ENCODE results near the gene NCOA7.
A peak's percentile ranks its signal among the peaks of the same experiment; 100 is the strongest.

NCOA7 gene

GRCh38 chr6:125754566-125754965 is 36.2 kb upstream of the NCOA7 start:
- TF ChIP-seq ZFP30 (CRISPR knock-in tag; IDR thresholded peaks at IDR 0.05) (no peak), PATZ1 (CRISPR knock-in tag; IDR thresholded peaks at IDR 0.05; ENCODE audit: borderline replicate concordance) (no peak)

DNA sequence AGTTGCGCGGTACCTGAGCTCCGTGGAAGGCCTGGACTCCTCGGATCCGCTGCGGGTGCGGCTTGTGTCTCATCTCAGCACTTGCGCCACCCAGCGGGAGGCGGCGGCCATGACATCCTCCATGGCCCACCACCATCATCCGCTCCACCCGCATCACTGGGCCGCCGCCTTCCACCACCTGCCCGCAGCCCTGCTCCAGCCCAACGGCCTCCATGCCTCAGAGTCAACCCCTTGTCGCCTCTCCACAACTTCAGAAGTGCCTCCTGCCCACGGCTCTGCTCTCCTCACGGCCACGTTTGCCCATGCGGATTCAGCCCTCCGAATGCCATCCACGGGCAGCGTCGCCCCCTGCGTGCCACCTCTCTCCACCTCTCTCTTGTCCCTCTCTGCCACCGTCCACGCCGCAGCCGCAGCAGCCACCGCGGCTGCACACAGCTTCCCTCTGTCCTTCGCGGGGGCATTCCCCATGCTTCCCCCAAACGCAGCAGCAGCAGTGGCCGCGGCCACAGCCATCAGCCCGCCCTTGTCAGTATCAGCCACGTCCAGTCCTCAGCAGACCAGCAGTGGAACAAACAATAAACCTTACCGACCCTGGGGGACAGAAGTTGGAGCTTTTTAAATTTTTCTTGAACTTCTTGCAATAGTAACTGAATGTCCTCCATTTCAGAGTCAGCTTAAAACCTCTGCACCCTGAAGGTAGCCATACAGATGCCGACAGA is 31.4 kb upstream of the NCOA7 start:
- TF ChIP-seq ZNF565 (CRISPR knock-in tag; conservative IDR thresholded peaks at IDR 0.05; ENCODE audit: low read depth) (no peak), TOX (CRISPR knock-in tag; IDR thresholded peaks at IDR 0.05; ENCODE audit: borderline replicate concordance) (no peak), ZC3H10 (CRISPR knock-in tag; IDR thresholded peaks at IDR 0.05) (no peak), OSR1 (CRISPR knock-in tag; IDR thresholded peaks at IDR 0.05) (no peak), PPARA (CRISPR knock-in tag; IDR thresholded peaks at IDR 0.05; ENCODE audit: borderline replicate concordance) (no peak), TSHZ2 (CRISPR knock-in tag; IDR thresholded peaks at IDR 0.05) (no peak), ZFP30 (CRISPR knock-in tag; IDR thresholded peaks at IDR 0.05) (no peak), SNAI2 (CRISPR knock-in tag; IDR thresholded peaks at IDR 0.05) (no peak), PATZ1 (CRISPR knock-in tag; IDR thresholded peaks at IDR 0.05; ENCODE audit: borderline replicate concordance) (no peak), CREB5 (CRISPR knock-in tag; IDR thresholded peaks at IDR 0.05; ENCODE audit: low read depth) (no peak), TCF4 (CRISPR knock-in tag; IDR thresholded peaks at IDR 0.05; ENCODE audit: borderline replicate concordance) (no peak), CSDC2 (CRISPR knock-in tag; IDR thresholded peaks at IDR 0.05) (no peak), BACH2 (CRISPR knock-in tag; IDR thresholded peaks at IDR 0.05; ENCODE audit: borderline replicate concordance) (no peak), ZFP3 (CRISPR knock-in tag; IDR thresholded peaks at IDR 0.05) (no peak), GLIS3 (CRISPR knock-in tag; IDR thresholded peaks at IDR 0.05) (no peak), ARNTL (CRISPR knock-in tag; IDR thresholded peaks at IDR 0.05; ENCODE audit: borderline replicate concordance, low read depth) (no peak), ESRRG (CRISPR knock-in tag; IDR thresholded peaks at IDR 0.05) (no peak)
- TF ChIP-seq, protein P1, sequence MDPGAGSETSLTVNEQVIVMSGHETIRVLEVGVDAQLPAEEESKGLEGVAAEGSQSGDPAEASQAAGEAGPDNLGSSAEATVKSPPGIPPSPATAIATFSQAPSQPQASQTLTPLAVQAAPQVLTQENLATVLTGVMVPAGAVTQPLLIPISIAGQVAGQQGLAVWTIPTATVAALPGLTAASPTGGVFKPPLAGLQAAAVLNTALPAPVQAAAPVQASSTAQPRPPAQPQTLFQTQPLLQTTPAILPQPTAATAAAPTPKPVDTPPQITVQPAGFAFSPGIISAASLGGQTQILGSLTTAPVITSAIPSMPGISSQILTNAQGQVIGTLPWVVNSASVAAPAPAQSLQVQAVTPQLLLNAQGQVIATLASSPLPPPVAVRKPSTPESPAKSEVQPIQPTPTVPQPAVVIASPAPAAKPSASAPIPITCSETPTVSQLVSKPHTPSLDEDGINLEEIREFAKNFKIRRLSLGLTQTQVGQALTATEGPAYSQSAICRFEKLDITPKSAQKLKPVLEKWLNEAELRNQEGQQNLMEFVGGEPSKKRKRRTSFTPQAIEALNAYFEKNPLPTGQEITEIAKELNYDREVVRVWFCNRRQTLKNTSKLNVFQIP (CRISPR knock-in tag; IDR thresholded peaks at IDR 0.05; ENCODE audit: borderline replicate concordance, low read depth), result no peak
- peak; percentile 95 for ATAC-seq

More at GRCh38 chr6:125754566-125754965, 36.2 kb upstream of the NCOA7 start:
- no peak for ATAC-seq

- peak; percentile 16; the same call in 1 of the 3 replicates for ATAC-seq
- TF ChIP-seq, protein P2, sequence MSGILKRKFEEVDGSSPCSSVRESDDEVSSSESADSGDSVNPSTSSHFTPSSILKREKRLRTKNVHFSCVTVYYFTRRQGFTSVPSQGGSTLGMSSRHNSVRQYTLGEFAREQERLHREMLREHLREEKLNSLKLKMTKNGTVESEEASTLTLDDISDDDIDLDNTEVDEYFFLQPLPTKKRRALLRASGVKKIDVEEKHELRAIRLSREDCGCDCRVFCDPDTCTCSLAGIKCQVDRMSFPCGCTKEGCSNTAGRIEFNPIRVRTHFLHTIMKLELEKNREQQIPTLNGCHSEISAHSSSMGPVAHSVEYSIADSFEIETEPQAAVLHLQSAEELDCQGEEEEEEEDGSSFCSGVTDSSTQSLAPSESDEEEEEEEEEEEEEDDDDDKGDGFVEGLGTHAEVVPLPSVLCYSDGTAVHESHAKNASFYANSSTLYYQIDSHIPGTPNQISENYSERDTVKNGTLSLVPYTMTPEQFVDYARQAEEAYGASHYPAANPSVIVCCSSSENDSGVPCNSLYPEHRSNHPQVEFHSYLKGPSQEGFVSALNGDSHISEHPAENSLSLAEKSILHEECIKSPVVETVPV (CRISPR knock-in tag; IDR thresholded peaks at IDR 0.05), result no peak
- TF ChIP-seq ARNTL (CRISPR knock-in tag; IDR thresholded peaks at IDR 0.05; ENCODE audit: borderline replicate concordance, low read depth) (no peak), CREB5 (CRISPR knock-in tag; IDR thresholded peaks at IDR 0.05; ENCODE audit: low read depth) (no peak), ZC3H10 (CRISPR knock-in tag; IDR thresholded peaks at IDR 0.05) (no peak), CSDC2 (CRISPR knock-in tag; IDR thresholded peaks at IDR 0.05) (no peak), ISL1 (CRISPR knock-in tag; IDR thresholded peaks at IDR 0.05) (no peak), TOX (CRISPR knock-in tag; IDR thresholded peaks at IDR 0.05; ENCODE audit: borderline replicate concordance) (no peak), BACH2 (CRISPR knock-in tag; IDR thresholded peaks at IDR 0.05; ENCODE audit: borderline replicate concordance) (no peak), ESRRG (CRISPR knock-in tag; IDR thresholded peaks at IDR 0.05) (no peak), ZFP30 (CRISPR knock-in tag; IDR thresholded peaks at IDR 0.05) (no peak), RARB (CRISPR knock-in tag; IDR thresholded peaks at IDR 0.05) (no peak), ZNF70 (CRISPR knock-in tag; IDR thresholded peaks at IDR 0.05) (no peak), ZFP3 (CRISPR knock-in tag; IDR thresholded peaks at IDR 0.05) (no peak)
- TF ChIP-seq, protein P1 (CRISPR knock-in tag; IDR thresholded peaks at IDR 0.05; ENCODE audit: borderline replicate concordance, low read depth), result no peak
These were observed 30.8 kb upstream of the NCOA7 start for GRCh38 chr6:125759959-125760457.
